Thyroid gland (tissue), 4 donors: Measurements from ENCODE around the gene CYP11A1.

Experiments used
- CTCF ChIP-seq, 6 experiments: fragments of 200-600 bp in 3 of 6; fragments of 450-650 bp in 3 of 6; sonication (generic) in 3 of 6; IDR thresholded peaks; one replicate each; pipeline ENCODE4 v1.5.1; 2016 to 2019; ENCODE audit warnings: antibody characterized with exemption in 6 of 6, mild to moderate bottlenecking in 2 of 6, inconsistent platforms in 1 of 6, moderate library complexity in 1 of 6
- POLR2A ChIP-seq, 2 donors: fragments of 450-650 bp; IDR thresholded peaks; one replicate each; pipeline ENCODE4 v1.6.1; 2017; ENCODE audit warnings: antibody characterized with exemption in 2 of 2, mild to moderate bottlenecking in 2 of 2, moderate library complexity in 1 of 2

- TF ChIP-seq CTCF (IDR thresholded peaks at IDR 0.05): no peak
- TF ChIP-seq POLR2A (IDR thresholded peaks at IDR 0.05): no peak
These were observed 44.2 kb upstream of the CYP11A1 start for GRCh38 chr15:74411686-74412085.
